Measurements from ENCODE around the gene FAF2.

The FAF2 gene

GRCh38 chr5:176507911-176508310 is 59.7 kb downstream of the FAF2 start:
- no peak for DNase-seq (ENCODE audit: low spot score)

GRCh38 chr5:176508603-176509002 is 60.4 kb downstream of the FAF2 start:
- DNase-seq (ENCODE audit: low spot score), result no peak

DNA sequence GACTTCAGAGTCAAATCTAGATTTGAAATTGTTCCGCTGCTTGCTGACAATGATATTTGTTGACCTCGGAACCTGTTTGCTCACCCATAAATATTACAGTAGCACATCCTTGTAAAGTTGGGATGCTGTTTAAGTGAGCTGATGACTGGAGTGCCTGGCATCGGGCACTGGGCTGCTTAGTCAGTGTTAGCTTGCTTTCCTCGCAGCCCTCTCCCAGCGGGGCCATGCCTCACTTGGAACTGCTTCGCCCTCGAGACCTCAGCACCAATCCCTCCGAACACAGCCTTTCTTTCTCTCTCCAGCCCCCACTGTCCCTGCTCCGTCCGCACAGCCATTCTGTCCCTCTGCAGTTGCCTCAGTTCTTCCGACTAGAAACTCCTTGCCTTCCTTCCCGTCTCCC is 65.6 kb downstream of the FAF2 start:
- no peak for DNase-seq (ENCODE audit: low spot score)

- no peak for DNase-seq (ENCODE audit: low spot score)
Measured at GRCh38 chr5:176514244-176514950, 66.2 kb downstream of the FAF2 start.

DNA sequence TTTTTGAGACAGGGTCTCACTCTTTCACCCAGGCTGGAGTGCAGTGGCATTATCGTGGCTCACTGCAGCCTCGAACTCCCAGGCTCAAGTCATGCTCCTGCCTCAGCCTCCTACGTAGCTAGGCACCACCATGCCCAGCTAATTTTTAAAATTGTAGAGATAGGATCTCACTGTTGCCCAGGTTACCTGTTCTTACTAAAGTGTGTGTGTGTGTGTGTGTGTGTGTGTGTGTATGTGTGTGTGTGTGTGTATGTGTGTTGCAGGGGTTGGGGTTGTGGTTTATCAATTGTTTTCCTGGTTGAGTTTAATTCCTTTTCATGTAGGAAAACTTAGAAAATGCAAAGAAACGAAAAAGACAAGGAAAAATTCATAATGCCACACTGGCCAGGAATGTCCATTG is 67.2 kb downstream of the FAF2 start:
- no peak for DNase-seq (ENCODE audit: low spot score)

- DNase-seq (ENCODE audit: low spot score), result no peak
Measured at GRCh38 chr5:176517053-176517661, 69.0 kb downstream of the FAF2 start.

- no peak for DNase-seq (ENCODE audit: low spot score)
Measured at GRCh38 chr5:176519810-176520720, 71.9 kb downstream of the FAF2 start.

GRCh38 chr5:176521286-176521685 is 73.1 kb downstream of the FAF2 start:
- no peak for DNase-seq (ENCODE audit: low spot score)

DNA sequence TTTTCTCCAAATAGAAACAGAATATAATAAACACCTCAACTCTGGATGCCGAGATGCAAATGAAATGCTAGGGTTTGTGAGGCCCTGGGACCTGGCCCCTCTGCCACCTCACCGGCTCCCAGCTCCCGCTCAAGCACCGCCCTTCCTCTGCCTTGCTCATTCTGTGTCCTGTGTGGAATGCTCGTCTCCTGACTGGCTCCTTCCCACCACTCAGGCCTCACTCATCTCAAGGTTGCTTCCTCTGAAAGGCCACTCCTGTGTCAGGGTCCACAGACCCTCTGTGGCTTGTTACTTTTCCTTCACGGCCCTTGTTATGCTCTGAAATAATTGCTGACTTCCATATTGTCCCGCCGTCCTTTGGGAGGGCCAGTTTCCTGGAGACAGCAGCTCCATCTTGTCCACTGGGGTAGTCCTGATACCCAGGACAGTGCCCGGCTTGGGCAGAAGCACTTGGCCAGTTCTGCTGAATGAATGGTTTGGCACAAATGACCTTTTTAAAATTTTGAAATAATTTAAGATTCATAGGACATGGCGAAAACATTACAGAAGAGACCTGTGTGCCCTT is 73.6 kb downstream of the FAF2 start:
- DNase-seq (ENCODE audit: low spot score), result no peak

DNA sequence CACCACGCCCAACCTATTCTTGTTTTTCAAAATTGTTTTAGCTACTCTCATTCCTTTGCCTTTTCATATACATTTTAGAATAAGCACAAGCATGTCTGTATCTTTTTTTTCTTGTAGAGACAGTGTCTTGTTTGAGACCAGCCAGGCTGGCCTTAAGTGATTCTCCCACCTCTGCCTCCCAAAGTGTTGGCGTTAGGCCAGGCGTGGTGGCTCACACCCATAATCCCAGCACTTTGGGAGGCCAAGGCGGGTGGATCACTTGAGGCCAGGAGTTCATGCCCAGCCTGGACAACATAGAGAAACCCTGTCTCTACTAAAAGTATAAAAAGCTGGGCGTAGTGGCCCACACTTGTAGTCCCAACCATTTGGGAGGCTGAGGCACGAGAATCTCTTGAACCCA is 76.0 kb downstream of the FAF2 start:
- no peak for DNase-seq (ENCODE audit: low spot score)

- no peak for DNase-seq (ENCODE audit: low spot score)
Measured at GRCh38 chr5:176524987-176525386, 76.8 kb downstream of the FAF2 start.

- no peak for DNase-seq (ENCODE audit: low spot score)
Measured at GRCh38 chr5:176525677-176526076, 77.5 kb downstream of the FAF2 start.

DNA sequence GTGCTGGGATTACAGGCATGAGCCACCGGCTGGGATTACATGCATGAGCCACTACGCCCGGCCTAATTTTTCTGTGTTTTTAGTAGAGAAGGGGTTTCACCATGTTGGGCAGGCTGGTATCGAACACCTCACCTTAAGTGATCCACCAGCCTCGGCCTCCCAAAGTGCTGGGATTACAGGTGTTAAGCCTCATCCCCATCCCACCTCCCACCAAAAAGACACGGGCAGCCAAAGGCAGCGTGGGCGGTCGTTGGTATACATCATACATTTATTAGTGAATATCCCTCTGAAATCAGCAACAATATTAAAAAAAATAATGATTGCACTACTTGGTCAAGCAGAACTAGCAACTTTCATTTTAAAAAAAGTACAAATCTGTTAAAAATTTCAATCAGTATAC is 78.3 kb downstream of the FAF2 start:
- no peak for DNase-seq (ENCODE audit: low spot score)

DNA sequence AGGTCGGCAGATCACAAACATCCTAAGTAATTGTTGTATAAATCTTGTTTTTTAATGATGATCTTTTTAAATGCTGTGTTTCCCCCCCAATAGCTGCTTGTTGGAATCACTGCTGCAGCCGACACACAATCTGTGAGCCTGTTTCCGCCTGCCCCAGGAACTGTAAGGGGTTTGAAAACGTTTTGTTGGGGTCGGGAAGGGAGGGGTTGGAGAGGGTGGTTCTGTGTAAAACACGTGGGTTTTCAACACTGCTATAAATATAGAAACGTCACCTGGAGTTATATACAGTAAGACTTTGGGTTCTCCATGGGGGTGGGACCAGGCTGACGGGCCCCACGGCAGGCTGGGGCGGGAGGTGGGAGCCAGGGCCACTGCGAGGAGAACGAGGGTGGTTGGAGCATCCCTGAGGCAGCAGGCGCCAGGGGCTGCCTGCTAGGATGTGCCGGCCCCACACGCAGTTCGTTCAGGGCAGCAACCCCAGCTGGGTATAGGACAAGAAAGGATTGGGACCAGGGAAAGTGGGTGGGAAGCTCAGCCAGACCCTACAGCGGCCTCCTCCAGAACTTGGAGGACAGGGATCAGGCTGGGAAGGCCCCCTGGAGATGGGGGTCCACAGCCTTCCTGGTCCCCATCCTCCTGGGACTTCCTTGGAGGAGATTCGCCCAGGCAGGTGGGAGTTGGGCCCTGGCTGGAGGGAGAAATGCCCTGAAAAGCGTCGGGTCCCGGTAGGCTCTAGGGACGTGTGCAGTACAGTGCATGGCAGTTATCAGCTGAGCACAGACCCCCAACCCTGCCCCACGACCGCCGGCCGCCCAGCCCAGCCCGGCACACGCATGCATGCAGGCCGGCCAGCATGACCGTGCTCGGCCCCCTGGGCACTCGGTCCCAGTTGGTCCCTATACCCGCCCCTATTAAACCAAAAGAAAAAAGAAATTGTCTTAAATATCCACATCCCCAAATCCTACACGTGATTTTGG is 79.3 kb downstream of the FAF2 start:
- no peak for DNase-seq (ENCODE audit: low spot score)

DNA sequence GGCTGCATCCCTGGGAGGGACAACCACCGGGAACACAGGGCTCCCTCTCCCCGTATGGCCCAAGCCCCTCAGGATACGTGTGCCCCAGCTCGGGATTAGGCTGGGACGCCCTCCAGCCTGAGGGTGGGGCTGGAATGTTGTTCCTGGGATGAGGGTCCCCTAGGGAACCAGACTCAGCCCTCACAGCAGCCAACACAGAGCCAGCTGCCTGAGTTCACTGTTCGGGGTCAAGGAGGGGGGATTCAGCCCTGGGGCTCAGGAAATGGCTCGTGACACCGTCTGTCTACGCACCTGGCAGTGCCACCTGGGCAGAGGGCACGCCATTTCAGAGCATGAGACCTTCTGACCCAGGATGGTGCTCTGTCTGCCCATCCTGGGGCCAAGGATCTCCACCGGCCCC is 80.1 kb downstream of the FAF2 start:
- no peak for DNase-seq (ENCODE audit: low spot score)

GRCh38 chr5:176528761-176529115 is 80.6 kb downstream of the FAF2 start:
- DNase-seq (ENCODE audit: low spot score), result no peak

DNA sequence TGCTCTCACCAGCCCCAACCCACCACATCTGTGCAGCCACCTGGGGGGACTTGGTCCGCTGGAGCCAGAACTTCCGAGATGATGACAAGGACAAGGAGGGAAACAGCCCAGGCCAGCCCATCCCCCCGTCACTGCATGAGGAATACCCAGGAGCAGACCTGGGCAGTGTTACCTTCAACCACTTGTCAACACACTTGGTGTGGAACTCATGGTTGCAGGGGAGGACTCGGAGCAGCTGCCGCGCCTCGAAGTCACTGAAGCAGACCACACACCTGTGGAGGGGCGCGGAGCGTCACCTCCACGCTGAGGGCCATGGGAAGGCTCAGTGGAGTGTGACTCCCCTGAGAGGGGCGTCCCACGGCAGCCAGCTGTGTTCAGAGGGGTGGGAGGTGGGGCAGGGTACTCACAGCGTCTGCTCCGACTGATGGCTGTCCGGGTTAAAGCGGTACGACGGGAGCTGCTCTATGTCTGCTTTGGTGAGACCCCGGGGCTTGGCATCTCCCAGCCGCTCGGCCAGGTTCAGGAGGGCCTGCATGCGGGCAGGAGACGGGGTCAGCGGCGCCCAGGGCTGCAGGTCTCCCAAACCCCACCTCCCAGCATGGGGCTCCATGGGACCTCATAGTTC is 81.0 kb downstream of the FAF2 start:
- no peak for DNase-seq (ENCODE audit: low spot score)

GRCh38 chr5:176529741-176530141 is 81.6 kb downstream of the FAF2 start:
- DNase-seq (ENCODE audit: low spot score), result no peak

- no peak for DNase-seq (ENCODE audit: low spot score)
Measured at GRCh38 chr5:176530393-176530982, 82.3 kb downstream of the FAF2 start.
